Tongue (tissue), 2 donors: ENCODE results near the gene FAM174B. TPM values are rescaled to one million over a fixed set of nuclear protein-coding genes. Genes with fewer than 3 reads are reported as not detected.

Source experiments
- DNase-seq: peaks from one replicate; pipeline ENCODE4 v3.0.0-alpha.2; 2015
- total RNA-seq: library from RNA; depleted of rRNA; stranded (reverse); fragments of >200 nt; gene quantifications from one replicate; pipeline ENCODE4 v1.2.3, GENCODE V29; 2014

FAM174B gene
- total RNA-seq, 1 donor from 2014 or later = 23.6 TPM

DNA sequence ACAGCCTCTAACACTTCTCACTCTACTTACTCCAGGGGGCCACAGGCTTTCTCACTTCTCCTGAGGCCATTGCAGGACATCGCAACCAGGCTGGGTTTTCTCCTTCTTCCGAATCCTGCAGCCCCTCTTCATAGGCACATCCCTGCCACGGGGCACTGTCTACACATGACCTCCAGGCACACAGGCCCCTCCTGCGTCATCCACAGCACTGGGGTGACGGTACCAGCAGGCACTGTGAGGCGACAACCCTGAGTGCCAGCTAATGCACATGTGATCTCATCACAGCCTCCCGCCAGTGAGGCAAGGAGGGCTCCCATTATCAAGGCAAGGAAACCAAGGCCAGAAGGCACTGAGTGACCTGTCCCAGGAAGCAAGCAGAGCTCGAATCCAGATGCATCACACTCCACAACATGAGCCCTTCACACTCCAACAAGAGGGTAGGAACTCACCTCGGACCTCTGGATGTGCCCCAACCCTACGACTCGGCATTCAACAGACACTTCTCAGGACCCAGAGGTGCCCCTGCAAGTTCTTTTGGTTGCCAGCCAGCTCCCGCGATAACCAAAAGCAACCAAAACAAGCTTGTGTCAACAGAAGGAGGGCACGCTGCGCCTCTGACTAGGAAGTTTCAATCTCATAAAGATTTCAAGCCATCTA is 16.7 kb downstream of the FAM174B start:
- DNase-seq = peak; percentile 16

DNA sequence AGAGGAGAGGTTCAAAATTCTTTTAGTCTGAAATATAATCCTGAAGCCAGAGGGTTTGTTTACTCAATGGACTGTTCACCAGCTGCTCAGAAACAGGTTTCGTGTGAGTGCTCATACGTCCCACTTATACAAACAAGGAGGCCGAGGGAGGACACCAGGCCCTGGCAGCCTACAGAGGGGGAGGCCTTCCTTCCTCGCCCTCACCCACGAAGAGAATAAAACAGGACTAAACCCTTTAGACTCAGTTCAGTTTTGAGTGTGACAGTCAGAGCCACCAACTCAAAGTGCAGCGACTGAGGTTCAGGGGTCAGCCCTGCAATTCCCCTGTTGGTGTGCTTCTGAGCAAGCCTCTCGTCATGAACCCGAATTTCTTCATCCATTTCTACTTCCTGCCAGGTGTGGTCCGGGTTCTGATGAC is 17.3 kb downstream of the FAM174B start:
- DNase-seq = peak; percentile 91

DNA sequence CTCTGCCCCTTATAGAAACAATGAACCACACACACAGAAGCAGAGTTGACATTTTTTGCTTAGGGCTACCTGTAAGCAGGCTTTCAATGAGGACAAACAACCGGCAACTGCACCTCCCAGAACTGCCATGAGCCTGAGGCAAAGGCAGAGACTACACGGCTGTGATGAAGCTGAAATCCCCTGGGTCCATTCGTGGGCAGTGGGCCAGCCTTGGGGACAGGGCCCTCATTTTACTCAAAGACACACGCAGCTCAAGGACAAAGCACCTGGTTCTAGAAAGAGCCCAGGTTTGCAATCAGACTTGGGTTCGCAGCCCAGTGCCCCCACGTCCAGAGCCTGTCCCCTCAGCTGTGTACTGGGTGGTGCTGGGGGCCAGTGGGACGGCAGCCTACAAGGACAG is 17.9 kb downstream of the FAM174B start:
- peak; percentile 49 for DNase-seq

DNA sequence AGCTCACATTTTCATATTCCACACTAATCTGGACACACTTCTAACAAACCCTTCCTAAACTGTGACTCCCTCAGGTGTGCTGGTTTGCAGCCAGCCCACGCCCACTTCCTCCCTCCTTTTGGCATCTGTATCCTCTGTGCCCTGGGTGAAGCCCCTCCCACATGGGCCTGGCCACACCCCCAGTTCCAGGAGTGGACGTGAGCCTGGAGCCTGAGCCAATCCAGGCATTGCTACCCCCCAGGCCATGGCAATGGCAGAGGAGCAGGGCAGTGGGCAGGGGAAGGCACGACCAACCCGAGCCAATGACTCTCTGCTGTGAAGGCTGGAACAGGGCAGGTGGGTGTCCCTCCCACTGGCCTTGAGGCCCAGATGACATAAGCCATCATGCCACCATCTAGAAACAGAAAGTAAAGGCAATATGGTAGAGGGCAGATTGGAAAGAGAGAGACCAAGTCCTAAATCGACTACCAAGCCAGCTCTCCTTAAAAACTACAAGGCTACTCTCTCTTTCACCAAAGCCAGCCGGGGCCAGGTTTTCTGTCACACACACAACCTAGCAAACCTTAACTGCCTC is 18.6 kb downstream of the FAM174B start:
- peak; percentile 43 for DNase-seq

DNA sequence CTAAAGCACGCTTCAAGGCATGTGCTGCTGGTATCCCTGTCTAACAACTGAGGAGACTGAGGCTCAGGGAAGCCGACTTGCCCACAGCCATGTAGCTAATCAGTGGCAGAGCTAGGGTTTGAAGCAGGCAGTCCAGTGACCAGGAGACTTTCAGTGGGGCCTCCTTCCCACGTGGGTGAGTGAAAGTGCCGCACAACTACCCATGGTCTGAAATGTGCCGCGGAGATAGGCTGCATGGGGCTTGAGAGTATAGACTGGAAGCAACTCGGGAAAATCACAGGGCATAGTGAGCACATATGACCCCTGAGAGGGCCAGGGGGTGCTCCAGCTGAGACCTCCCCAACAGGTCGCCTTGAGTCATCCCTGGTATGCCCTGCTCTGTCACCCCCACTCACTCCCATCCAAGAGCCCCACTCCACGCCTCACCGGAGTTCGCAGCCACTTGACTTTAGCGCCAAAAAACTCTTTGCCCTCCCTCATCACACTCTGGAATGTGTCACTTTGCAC is 19.1 kb downstream of the FAM174B start:
- DNase-seq = no peak

DNA sequence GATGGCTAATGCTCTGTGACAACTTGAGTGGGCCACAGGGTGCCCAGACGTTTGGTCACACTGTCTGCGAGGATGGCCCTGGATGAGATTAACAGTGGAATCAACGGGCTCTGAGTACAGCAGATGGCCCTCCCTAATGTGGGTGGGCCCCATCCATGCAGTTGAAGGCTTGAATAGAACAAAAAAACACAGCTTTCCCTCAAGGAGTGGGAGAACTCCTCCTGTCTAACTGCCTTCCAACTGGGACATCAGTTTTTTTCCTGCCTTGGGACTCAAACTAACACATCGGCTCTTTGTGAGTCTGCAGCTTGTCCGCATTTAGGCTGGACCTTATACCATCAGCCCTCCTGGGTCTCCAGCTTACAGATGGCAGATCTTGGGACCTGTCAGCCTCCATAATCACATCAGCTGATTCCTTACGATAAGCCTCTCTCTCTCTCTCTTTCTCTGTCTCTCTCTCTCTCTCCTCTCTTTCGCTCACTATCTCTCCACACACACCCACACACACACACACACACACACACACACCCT is 20.8 kb downstream of the FAM174B start:
- peak; percentile 35 for DNase-seq

DNA sequence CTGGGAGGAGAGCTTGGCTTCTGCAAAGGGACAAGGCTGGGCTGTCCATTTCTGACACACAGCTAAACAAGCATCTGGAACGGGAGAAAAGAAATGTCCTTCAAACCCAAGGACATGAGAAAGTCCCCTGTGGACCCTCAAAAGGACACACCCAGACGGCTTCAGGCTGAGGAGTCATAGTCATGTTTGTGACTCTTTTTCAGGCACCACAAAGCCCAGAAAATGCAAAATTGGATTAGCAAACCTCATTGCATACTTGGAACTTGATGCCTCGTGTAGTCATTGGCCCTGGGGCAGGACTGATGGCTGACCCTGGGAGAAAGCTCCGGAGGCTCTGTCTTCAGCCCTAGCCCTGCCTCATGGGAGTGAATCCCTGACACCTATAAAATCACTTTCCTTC is 21.5 kb downstream of the FAM174B start:
- DNase-seq = no peak

DNA sequence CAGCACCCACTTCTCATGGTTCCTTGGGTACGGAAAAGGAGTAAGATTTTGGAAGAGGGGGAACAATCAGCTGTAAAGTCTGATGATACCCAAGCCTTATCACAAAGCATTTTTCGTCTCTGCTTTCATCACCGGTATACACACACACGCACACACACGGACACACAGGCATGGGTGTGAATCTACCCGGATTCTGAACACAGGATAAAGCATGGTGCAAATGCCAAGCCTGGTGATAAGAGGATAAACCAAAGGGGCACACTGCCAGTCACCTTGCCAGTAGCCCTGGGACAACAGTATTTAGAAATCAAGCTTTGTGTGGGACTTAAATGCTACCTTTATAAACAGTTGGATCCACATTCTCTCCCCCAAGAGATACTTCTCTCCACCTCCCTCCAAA is 22.2 kb downstream of the FAM174B start:
- no peak for DNase-seq

DNA sequence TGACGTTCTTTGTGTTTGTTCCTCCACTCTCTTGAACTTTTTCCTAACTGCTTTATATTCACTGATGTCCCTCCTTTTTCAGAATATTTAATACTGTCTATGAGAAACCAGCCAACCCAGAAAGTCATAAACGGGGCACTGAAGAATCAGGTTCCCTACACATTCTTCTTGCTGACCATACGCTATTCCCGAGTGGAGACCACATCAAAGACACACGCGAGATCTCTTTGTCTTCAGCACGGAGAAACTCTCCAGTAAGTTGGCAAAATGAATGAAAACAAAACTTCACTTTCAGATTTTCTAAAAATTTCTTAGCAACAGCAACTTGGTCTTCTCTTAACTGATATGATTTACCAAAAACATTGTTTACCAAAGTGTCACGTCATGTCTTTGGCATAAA is 22.6 kb downstream of the FAM174B start:
- no peak for DNase-seq

DNA sequence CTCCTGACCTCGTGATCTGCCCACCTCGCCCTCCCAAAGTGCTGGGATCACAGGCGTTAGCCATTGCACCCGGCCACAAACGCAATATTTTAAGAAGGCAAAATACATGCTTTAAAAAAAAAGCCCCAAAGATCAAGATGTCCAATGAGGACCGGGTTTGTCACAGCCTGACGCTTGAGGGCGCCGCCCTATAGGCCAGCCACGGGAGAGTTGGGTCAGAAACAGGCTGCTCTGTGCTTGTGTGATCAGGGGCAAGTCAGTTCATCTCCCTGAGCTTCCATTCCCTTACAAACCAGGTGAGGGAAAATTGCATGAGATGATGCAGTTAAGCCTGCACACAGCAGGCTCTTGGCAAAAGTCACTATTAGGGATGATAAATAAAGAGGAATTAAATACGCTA is 23.9 kb downstream of the FAM174B start:
- DNase-seq = no peak

DNA sequence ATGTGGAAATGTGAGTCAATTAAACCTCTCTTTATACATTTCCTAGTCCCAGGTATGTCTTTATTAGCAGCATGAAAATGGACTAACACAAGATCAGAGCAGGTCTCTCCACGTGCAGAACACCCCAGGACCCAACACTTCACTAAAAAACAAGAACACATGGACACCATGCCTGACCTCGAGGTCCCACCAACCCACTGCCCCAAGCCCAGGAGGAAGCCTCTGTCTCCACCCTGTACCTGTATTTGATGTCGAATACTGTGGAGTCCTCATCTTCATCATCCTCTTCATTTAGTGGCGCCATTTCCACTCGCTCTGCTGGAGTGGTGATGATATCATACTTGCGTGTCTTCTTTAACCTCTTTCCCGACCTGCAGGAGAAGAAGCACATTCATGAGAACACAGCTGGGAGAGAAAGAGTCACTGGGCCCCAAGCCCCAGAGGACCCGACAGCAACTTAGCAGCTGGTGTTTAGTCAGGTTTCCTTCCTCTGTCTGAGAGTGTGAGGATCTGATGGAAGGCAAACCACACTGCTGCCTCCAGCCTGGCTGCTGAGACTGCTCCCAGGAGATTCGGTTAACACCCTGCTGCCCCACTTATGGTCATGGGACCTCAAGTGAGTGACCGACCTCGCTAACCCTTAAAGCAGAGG is 25.5 kb downstream of the FAM174B start:
- DNase-seq = no peak

DNA sequence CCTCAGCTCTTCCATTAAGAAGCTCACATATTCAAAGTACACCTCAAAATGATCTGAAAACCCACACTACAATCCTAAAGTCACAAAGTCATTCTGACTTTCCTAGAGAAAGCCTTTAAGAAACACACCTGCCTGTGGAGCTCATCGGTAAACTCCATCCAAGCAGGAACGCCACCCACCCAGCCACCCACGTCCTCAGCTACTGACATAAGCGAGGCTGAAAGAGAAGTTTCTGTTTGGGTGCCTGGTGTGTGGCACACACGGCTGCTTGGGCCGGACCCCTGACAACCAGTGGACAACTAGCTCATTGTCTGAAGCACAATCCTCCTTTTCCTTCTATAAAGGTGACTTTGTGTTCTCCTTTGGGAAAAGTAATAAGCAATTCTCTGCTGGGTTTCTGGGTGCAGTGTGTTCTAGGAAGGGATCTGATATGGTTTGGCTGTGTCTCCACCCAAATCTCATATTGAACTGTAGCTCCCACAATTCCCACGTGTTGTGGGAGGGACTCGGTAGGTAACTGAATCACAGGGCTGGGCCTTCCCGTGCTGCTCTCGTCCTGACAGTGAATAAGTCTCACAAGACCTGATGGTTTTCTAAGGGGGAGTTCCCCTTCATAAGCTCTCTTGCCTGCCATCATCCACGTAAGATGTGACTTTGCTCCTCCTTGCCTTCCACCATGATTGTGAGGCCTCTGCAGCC is 26.1 kb downstream of the FAM174B start:
- DNase-seq = no peak

DNA sequence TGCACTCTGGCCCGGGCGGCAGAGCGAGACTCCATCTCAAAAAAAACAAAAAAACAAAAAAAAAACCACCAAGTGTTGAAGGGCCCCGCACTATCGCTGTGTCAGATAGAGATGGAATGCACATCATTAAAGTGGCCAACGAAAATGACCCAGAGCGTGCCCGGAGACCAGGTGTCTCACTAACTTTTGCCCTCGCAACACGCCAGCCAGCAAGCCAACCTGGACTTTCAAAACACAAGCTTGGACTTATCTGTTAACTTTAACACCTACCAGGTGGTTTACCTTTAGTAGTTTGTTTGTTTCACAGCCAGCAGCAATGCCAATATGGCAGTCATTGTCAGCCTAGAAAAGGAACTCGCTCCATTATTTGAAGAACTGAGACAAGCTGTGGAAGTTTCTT is 28.6 kb downstream of the FAM174B start:
- no peak for DNase-seq

DNA sequence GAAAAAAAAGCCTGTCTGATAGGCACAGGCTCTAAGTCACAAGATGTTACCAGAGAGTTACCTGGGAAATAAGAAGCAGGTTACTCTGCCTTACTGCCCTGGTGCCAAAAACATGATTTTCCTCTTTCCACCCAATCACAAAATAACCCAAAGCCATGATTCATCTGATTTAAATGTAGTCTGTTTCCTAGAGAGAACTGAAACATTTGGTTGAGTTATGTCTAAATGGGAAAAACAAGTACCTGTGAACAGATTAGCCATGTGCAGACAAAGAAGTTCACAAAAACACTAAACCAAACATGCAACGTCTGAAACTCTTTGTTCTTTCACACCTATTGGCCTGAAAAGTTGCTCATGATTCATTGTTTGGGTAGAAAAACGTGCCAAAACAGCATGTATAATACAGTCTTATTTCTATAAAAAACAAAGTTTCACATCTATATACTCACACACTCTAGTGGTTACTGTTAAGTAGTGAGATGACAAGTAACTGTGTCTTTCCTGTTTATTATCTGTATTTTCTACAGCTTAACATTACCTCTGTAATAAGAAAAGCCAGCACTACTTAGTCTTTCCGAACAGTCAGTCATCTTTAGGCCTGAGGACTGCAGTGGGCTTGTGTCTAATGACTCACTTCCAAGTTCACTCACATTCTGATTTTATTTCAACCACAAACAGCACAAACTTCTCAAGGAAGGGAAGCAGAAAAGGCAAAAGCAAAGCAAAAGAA is 30.2 kb downstream of the FAM174B start:
- DNase-seq = peak; percentile 66

DNA sequence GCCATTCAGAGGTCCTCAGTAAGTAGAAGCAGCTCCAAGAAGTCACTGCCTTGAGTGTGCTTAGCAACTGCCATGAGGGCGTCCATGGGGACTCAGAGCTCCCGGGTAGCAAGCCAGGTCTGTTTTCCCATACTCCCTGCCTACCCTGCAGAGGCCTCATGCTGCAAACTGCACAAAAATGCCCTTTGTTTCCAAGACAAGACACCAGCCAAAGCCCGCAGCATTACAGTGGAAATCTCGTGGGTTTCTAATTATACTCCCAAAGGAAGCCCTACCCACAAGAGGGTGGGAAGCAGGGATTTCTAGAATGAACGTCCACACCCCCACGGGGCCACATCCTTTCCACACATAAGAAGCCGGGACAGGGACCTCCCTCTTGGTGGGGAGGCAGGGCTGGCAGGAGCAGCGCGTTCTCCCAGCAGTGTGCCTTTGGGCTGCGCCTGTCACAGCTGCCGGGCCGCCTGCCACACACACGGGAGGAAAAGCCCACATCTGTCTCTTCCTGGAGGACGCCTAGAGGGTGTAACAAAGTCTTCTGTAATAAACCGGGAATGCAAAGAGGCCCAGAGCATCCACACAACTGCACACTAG is 31.1 kb downstream of the FAM174B start:
- peak; percentile 96 for DNase-seq

DNA sequence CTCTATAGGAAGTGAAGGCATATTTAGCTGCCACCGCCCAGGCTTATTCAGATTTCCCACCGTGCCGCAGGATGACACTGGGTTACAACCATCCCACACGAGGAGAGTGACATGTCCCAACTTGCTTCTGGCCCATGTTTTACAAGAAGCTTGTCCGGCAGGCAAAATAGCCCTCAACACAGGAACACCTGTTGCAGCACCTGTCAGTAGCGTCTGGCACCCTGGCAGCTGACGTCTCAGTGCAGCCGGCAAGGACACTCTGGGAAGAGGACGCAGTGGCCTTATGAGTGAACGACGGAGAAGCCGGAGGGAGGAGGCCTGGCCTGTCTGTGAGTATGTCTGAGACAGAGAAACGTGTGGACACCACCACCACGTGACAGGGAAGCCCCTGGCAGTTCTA is 32.1 kb downstream of the FAM174B start:
- DNase-seq = peak; percentile 94

DNA sequence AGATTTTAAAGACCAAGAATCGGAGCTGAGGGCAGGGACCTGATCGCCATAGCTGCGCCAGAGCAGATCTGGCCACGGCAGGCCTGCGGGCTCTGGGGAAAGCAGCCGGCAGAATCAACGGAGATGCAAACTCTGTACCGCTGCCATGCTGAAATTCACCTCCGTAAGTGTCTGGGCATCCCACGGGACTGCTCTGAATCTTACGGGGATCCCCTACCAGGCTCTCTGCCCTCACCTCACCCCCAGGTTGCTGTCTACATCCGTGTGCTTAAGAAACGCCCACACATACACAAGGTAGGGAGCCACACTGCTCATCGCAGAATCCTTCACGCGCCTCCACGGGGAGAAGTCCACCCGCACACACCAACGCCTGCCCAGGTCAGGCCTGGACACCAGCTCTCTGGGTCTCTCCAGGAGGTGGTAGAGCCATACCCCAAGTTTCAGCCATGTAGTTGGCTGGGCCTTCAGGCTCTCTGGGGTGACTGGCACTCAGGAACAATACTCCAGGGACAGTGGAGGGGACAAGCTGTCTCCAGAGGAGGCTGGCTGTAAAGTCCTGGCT is 33.5 kb downstream of the FAM174B start:
- no peak for DNase-seq

DNA sequence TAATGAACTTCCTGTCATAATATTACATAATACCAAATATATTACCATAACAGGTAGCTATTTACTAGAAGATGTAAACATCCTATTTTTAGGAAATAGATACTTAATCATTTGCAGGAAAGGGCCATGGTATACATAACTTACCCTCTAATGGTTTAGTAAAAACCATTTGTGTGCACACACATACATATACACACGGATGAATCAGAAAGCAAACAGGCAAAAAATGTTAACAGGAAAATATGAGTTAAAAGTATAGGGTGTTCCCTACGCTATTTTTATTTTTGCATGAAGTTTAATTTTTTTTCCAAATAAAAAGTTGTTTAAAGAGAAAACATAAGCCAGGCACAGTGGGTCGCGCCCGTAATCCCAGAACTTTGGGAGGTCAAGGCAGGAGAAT is 34.6 kb downstream of the FAM174B start:
- DNase-seq = no peak

DNA sequence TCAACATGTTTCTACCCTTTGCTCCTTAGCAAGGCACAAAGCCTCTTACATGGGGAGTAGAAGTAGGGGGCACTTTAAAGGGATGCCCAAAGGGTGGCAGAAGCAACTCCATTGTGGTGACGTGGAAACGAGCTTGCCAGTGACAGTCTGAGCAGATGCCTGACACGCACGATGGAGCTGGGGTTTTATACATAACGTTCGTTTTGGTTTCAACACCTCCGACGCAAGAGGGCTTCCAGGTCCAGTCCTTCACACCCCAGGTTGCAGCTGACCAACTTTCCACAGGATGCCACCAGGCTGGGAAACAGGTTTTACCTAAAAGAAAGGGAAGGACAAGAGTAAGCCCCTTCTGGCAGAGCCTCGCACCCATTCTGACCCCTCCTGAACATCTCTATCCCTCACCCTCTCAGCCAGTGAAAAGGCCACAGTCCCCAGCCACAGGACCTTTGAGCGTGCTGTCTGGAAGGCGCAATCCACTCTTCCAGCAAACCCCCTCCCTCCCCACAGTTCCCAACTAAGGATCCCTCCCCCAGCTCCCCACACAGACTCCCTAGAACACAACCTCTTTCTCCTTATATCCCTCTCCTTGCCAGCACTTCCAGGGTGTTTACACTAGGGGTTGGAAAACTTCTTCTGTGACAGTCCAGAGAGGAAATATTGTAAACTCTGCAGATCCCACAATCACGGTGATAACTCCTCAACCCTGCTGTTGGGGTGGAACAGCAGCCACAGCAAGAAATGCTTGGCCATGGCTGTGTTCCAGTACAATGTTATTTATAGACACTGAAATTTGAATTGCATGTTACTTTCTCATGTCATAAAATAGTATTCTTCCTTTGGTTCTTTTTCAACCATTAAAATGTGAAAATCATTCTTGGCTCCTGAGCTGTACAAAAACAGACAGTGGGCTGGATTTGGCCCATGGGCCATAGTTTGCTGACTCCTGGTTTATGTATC is 36.2 kb downstream of the FAM174B start:
- DNase-seq = peak; percentile 88
